ENCODE results near the gene CTR9. TPM values are rescaled to one million over a fixed set of nuclear protein-coding genes. Genes with fewer than 3 reads are reported as not detected.
"Not testable (repeated sequence)": the region's sequence is repeated elsewhere in the genome, so short reads cannot be mapped to it uniquely, and the experiment has no call there.

Gene CTR9
- total and polyA plus RNA-seq, 12 donors: 13.8 to 58.4 (median 32.4) TPM

GRCh38 chr11:10809373-10810160 is 58.5 kb downstream of the CTR9 start:
- intact Hi-C loops (cut with DNase I): loop anchor here (5.0 to 10.0 kb wide), 2 partner anchors 48 to 125 kb away; partner anchors contain the start of gene ZBED5 (in 1 of the 2)
- peak in 2 of 6 experiments; percentile 17 for TF ChIP-seq CTCF (IDR thresholded peaks at IDR 0.05)
- TF ChIP-seq POLR2A (IDR thresholded peaks at IDR 0.05): no peak
- Histone ChIP-seq H3K27me3 (no peaks in the 10 kb centered on the region), H3K4me1 (replicated peaks in 1 of 2) (peaks cover 8 to 33% of the 10 kb centered on the region in 2 donors), H3K9me3 (replicated peaks in 1 of 3) (no peaks in the 10 kb centered on the region), H3K36me3 (replicated peaks in 1 of 2) (peaks cover 0 to 25% of the 10 kb centered on the region in 2 donors), H3K27ac (peak overlapping the region; percentile 88 to 99 (median 97)), H3K4me3 (peak overlapping the region; percentile 26 to 87 (median 62))
- DNase-seq: peak in 1 of 7 donors; percentile 49
- WGBS, 4 donors: 2 to 3% (median 2%) methylated on average over 16 to 29 of the region's 29 CpGs

- Histone ChIP-seq H3K9me3 (replicated peaks in 1 of 3) (no peaks in the 10 kb centered on the region), H3K36me3 (replicated peaks in 1 of 2) (no peaks in the 10 kb centered on the region), H3K4me3 (no peak overlapping the region), H3K27ac (no peak overlapping the region), H3K27me3 (no peaks in the 10 kb centered on the region), H3K4me1 (replicated peaks in 1 of 2) (peaks cover 0 to 7% of the 10 kb centered on the region in 2 donors)
- TF ChIP-seq POLR2A (IDR thresholded peaks at IDR 0.05): no peak
- no peak for TF ChIP-seq CTCF (IDR thresholded peaks at IDR 0.05)
- intact Hi-C loops (cut with DNase I): no loop called here
- no peak for DNase-seq
Measured at GRCh38 chr11:10813945-10814344, 62.9 kb downstream of the CTR9 start.

DNA sequence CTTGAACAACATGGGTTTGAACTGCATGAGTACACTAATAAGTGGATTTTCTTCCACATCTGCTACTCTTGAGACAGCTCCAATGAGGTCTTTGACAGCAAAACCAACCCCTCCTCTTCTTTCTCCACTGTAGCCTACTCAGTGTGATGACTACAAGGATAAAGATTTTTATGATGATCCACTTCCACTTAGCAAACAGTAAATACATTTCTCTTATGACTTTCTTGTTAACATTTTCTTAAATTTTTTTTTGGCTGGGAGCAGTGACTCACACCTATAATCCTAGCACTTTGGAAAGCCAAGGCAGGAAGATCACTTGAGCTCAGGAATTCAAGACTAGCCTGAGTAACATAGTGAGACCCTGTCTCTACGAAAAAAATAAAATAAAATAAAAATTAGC is 67.5 kb downstream of the CTR9 start:
- TF ChIP-seq CTCF (IDR thresholded peaks at IDR 0.05): no peak
- TF ChIP-seq POLR2A (IDR thresholded peaks at IDR 0.05): no peak
- Histone ChIP-seq H3K4me3 (no peak overlapping the region), H3K27ac (no peak overlapping the region), H3K27me3 (no peaks in the 10 kb centered on the region), H3K36me3 (replicated peaks in 1 of 2) (no peaks in the 10 kb centered on the region), H3K4me1 (replicated peaks in 1 of 2) (no peaks in the 10 kb centered on the region), H3K9me3 (replicated peaks in 1 of 3) (no peaks in the 10 kb centered on the region)
- no peak for DNase-seq
- intact Hi-C loops (cut with DNase I): no loop called here
- WGBS, 4 donors: 65 to 84% (median 73%) methylated on average over 1 of the region's 1 CpG

GRCh38 chr11:10822491-10822890 is 71.4 kb downstream of the CTR9 start:
- H3K27me3 ChIP-seq; H3K36me3 ChIP-seq (replicated peaks in 1 of 2); H3K27ac ChIP-seq; DNase-seq; H3K4me1 ChIP-seq (replicated peaks in 1 of 2); H3K4me3 ChIP-seq; H3K9me3 ChIP-seq (replicated peaks in 1 of 3); intact Hi-C loops (cut with DNase I): not testable (repeated sequence)
- WGBS, 4 donors: 70 to 97% (median 90%) methylated on average over 3 of the region's 3 CpGs

DNA sequence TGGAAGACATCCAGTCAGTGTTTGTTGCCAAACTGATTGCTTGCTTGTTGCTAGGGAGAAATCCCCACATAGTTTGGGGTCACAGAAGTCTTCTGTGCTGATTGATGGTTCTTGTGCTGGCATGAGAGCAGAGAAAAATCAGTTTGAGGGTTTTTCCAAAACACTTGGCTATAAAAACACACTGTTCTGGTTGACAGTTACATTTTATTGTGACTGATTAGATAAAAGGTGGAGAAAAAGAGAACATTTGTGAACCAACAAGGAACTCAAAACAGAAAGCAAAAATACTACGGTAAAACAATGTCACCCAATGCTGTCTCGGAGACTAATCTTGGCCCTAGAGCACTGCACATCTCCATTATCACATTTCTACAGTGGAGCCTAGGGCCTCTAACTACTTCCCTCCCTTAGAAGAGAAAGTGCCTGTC is 72.1 kb downstream of the CTR9 start:
- H3K4me3 ChIP-seq: no peak overlapping the region
- no peak overlapping the region for H3K27ac ChIP-seq
- WGBS, 4 donors: 48 to 67% (median 61%) methylated on average over 2 of the region's 2 CpGs
- H3K9me3 ChIP-seq (replicated peaks in 1 of 3): no peaks in the 10 kb centered on the region
- no peaks in the 10 kb centered on the region for H3K36me3 ChIP-seq (replicated peaks in 1 of 2)
- H3K4me1 ChIP-seq (replicated peaks in 1 of 2): no peaks in the 10 kb centered on the region
- no peak for TF ChIP-seq CTCF (IDR thresholded peaks at IDR 0.05)
- no peaks in the 10 kb centered on the region for H3K27me3 ChIP-seq
- DNase-seq: no peak
- intact Hi-C loops (cut with DNase I): no loop called here

Measured in adrenal gland (tissue), 12 donors.